Right lobe of liver (tissue), 6 donors: ENCODE results near the gene BRICD5. TPM values are rescaled to one million over a fixed set of nuclear protein-coding genes. Genes with fewer than 3 reads are reported as not detected.

Experiments used
- ATAC-seq, 4 donors: fragments of 200-7000 bp; cut with Tn5 transposase; one replicate each; pipeline ENCODE4 v1.9.1; 2020; ENCODE audit warnings: mild to moderate bottlenecking in 4 of 4, moderate library complexity in 4 of 4
- DNase-seq, 3 donors: peaks; one replicate each; pipeline ENCODE4 v3.0.0-alpha.2; 2020
- H3K27ac ChIP-seq, 3 donors: fragments of 200-600 bp; one replicate each; pipeline ENCODE4 v1.8.0; 2022
- H3K27me3 ChIP-seq, 2 donors: fragments of 200-600 bp; one replicate each; pipeline ENCODE4 v1.8.0; 2022
- H3K36me3 ChIP-seq, 4 donors: fragments of 200-600 bp; sonication (generic) in 1 of 4; one replicate each; pipeline versions ENCODE4 v1.5.1 to v1.8.0; 2017 to 2022; ENCODE audit warnings: control low read depth in 1 of 4
- H3K4me1 ChIP-seq, 4 donors: fragments of 200-600 bp; sonication (generic) in 1 of 4; one replicate each; pipeline versions ENCODE4 v1.5.1 to v1.8.0; 2017 to 2022; ENCODE audit warnings: control low read depth in 1 of 4
- H3K4me3 ChIP-seq, 3 donors: fragments of 200-600 bp; one replicate each; pipeline ENCODE4 v1.8.0; 2022
- H3K9me3 ChIP-seq, 4 donors: fragments of 200-600 bp; sonication (generic) in 1 of 4; one replicate each; pipeline versions ENCODE4 v1.5.1 to v1.8.0; 2017 to 2022; ENCODE audit warnings: control low read depth in 1 of 4
- POLR2A ChIP-seq: fragments of 450-650 bp; IDR thresholded peaks from one replicate; pipeline ENCODE4 v1.6.1; 2017; ENCODE audit warnings: antibody characterized with exemption, mild to moderate bottlenecking
- WGBS: methylation state at CpG from one replicate; pipeline ENCODE4 v1.1.6; 2018; ENCODE audit warnings: low coverage, low lambda C conversion rate; ENCODE audit not compliant: insufficient coverage; ENCODE audit errors: missing lambda C conversion rate; 5-methylcytosine and 5-hydroxymethylcytosine counted together
- intact Hi-C, 2 donors: fragments of 100-400 bp; cut with DNase I; formaldehyde crosslinking; loops; one replicate each; pipeline versions ENCODE4 v1.11.2 to v1.14.1; 2022
- total RNA-seq, 6 experiments: library from RNA; depleted of rRNA in 2 of 6; stranded (reverse); fragments of >200 nt in 2 of 6; fragmentation: NEBNext Ultra II Directional in 3 of 6; extraction: Animal tissue kit (Norgen Biotek cat#: 25700) in 3 of 6; gene quantifications; one replicate each; pipeline versions ENCODE4 v1.1.0 to v1.2.4, GENCODE V29; 2016 to 2023
- TF ChIP-seq, protein P1 (sequence below), 4 donors: fragments of 200-600 bp in 3 of 4; fragments of 450-650 bp in 1 of 4; IDR thresholded peaks; one replicate each; pipeline versions ENCODE4 v1.5.1 to v1.8.0; 2016 to 2022; ENCODE audit warnings: antibody characterized with exemption in 4 of 4, mild to moderate bottlenecking in 2 of 4
- donor health status: DM: no; HTN: yes; CAD: no.
- donor health status: DM: no; HTN: no; CAD: no.
- donor health status: DM: no; HTN: no; CAD: no.
- donor health status: DM: no; HTN: yes; CAD: no.
- donor health status: DM: no; HTN: yes; CAD: no.

BRICD5 gene
- total RNA-seq, 6 experiments from 2014 or later = 0.74 to 3.7 (median 2.0) TPM

DNA sequence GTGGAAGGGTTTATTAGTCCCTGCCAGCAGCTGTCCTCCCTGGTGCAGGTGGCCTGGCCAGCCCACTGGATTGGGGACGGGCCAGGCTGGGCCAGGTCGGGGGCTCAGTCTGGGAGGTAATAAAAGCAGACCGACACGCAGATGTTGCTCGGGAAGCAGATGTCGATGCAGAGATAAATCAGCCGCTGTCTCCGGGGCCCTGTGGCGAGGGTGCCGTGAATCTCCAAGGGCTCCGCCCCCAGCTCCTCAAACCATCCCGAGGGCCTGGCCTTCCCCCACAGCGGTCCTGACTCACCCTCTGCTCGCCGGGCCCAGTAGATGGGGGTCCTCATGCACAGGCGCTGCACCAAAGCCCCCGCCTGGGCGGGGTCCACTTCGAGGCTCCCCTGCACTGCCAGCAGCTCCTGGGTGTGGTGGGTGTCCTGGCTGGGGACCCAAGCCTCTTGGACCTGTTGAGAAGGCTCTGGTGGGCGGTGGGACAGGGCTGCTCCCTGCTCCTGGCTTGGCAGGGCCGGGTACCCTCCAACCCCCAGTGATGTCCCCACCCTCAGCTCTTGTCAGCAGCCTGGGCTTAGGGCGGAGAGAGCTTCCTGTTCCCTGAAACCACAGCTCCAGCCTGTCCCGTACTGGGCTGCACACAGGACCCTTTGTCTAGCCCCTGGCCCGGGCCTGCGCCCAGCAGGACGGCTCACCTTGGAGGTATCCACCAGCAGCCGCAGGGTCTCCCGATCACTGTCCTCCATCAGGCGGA lies 1.2 kb downstream of the BRICD5 start:
- no peaks in the 10 kb centered on the region for H3K27me3 ChIP-seq
- 93% methylated on average over 3 of the region's 29 CpGs for WGBS
- intact Hi-C loops = no loop called here
- peaks cover 0 to 33% (median 17%) of the 10 kb centered on the region in 4 donors for H3K4me1 ChIP-seq
- H3K36me3 ChIP-seq = peaks cover 0 to 19% (median 7%) of the 10 kb centered on the region in 4 donors
- TF ChIP-seq, protein P1, sequence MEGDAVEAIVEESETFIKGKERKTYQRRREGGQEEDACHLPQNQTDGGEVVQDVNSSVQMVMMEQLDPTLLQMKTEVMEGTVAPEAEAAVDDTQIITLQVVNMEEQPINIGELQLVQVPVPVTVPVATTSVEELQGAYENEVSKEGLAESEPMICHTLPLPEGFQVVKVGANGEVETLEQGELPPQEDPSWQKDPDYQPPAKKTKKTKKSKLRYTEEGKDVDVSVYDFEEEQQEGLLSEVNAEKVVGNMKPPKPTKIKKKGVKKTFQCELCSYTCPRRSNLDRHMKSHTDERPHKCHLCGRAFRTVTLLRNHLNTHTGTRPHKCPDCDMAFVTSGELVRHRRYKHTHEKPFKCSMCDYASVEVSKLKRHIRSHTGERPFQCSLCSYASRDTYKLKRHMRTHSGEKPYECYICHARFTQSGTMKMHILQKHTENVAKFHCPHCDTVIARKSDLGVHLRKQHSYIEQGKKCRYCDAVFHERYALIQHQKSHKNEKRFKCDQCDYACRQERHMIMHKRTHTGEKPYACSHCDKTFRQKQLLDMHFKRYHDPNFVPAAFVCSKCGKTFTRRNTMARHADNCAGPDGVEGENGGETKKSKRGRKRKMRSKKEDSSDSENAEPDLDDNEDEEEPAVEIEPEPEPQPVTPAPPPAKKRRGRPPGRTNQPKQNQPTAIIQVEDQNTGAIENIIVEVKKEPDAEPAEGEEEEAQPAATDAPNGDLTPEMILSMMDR (IDR thresholded peaks at IDR 0.05) = no peak
- TF ChIP-seq POLR2A = no peak
- ATAC-seq = no peak
- H3K27ac ChIP-seq = no peak overlapping the region
- DNase-seq = peak in 1 of 3 donors; percentile 50
- no peak overlapping the region for H3K4me3 ChIP-seq
- no peaks in the 10 kb centered on the region for H3K9me3 ChIP-seq

DNA sequence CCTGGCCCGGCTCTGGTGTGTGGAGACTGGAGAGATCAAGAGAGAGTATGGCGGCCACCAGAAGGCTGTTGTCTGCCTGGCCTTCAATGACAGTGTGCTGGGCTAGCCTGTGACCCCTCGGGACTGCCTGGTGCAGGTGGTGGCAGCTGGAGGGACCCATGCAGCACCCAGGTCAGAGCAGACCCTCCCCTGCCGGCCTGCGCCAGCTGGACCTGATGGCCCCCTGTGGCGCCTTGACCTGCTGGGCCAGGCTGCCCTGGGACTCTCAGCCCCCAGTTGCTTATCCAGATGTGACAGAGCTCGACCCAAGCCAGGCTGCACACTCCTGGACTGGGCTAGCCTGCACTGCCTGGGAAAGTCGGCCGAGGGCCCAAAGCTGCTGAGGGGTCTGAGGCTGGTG lies 1.9 kb downstream of the BRICD5 start:
- no peak overlapping the region for H3K27ac ChIP-seq
- WGBS = no CpG with 5 or more reads among the region's 9 CpGs
- no peak overlapping the region for H3K4me3 ChIP-seq
- H3K9me3 ChIP-seq = no peaks in the 10 kb centered on the region
- intact Hi-C loops = no loop called here
- no peaks in the 10 kb centered on the region for H3K27me3 ChIP-seq
- peaks cover 0 to 30% (median 15%) of the 10 kb centered on the region in 4 donors for H3K4me1 ChIP-seq
- peak in 1 of 3 donors; percentile 49 for DNase-seq
- no peak for TF ChIP-seq POLR2A
- TF ChIP-seq, protein P1 (IDR thresholded peaks at IDR 0.05) = no peak
- ATAC-seq = no peak
- H3K36me3 ChIP-seq = peaks cover 0 to 19% (median 7%) of the 10 kb centered on the region in 4 donors

DNA sequence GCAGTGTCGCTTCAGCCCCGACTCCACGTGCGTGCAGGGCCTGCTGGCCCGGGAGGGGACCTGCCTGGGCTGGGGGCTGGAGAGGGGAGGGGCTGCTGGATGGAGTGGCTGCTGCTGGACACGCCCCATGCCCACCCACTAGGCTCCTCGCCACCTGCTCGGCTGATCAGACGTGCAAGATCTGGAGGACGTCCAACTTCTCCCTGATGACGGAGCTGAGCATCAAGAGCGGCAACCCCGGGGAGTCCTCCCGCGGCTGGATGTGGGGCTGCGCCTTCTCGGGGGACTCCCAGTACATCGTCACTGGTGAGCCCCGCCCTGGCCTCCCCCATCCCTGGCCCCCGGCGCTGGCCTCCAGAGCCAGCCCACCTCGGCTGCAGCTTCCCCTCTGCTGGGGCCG lies 2.4 kb downstream of the BRICD5 start:
- H3K9me3 ChIP-seq = no peaks in the 10 kb centered on the region
- H3K27ac ChIP-seq = no peak overlapping the region
- H3K27me3 ChIP-seq = no peaks in the 10 kb centered on the region
- peaks cover 0 to 25% (median 12%) of the 10 kb centered on the region in 4 donors for H3K4me1 ChIP-seq
- ATAC-seq (no peak), DNase-seq (peak in 1 of 3 donors; percentile 56)
- no peak overlapping the region for H3K4me3 ChIP-seq
- H3K36me3 ChIP-seq = peaks cover 0 to 19% (median 7%) of the 10 kb centered on the region in 4 donors
- TF ChIP-seq POLR2A = no peak
- TF ChIP-seq, protein P1 (IDR thresholded peaks at IDR 0.05) = no peak
- no CpG with 5 or more reads among the region's 23 CpGs for WGBS
- intact Hi-C loops = no loop called here

DNA sequence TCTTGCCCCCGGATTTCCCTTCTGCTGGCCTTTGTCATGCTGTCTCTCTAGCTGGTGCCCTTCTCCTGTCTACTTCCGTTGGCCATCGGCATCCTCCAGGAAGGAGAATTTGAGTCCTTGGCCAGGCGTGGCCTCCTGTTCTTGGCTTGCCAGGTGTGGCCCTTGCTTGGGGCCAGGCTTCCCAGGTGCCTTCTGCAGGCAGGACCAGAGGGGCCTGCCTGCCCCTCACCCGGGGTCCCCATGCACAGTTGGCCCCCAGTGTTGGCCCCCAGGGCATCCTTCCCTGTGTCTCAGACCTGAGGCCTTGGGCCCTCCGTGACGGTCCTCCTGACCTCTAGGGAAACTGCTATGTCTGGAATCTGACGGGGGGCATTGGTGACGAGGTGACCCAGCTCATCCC lies 2.8 kb downstream of the BRICD5 start:
- no peak overlapping the region for H3K27ac ChIP-seq
- DNase-seq (no peak), ATAC-seq (no peak)
- H3K9me3 ChIP-seq = no peaks in the 10 kb centered on the region
- 97% methylated on average over 5 of the region's 9 CpGs for WGBS
- no peak overlapping the region for H3K4me3 ChIP-seq
- no peaks in the 10 kb centered on the region for H3K27me3 ChIP-seq
- intact Hi-C loops = no loop called here
- TF ChIP-seq POLR2A = no peak
- TF ChIP-seq, protein P1 (IDR thresholded peaks at IDR 0.05) = no peak
- peaks cover 0 to 21% (median 9%) of the 10 kb centered on the region in 4 donors for H3K4me1 ChIP-seq
- peaks cover 0 to 19% (median 7%) of the 10 kb centered on the region in 4 donors for H3K36me3 ChIP-seq
